DMS79 (cell line): ENCODE measurements around the gene SRGAP3.

Experiments
- DNase-seq: peaks from one replicate; lab custom pipeline; 2025; lab: John Stamatoyannopoulos, UW

The SRGAP3 gene

DNA sequence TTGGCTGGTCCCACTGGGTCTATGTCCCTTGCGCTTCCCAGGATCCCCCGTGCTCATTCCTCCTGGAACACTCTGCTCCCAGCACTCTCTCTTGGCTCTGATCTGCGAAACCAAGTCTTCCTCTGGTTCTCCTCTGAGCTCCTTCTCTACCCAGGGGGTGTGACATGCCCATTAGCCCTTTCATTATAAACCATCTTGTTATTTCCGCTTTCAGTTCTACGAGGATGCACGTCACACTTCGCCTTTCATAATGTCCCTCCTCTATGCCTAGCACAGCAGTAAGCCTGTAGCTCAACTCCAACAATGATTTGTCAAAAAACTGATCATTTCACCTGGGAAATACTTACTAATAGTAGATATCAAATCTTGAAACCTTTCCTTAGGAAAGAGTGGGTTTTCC lies 234.2 kb downstream of the SRGAP3 start:
- DNase-seq = no peak

DNA sequence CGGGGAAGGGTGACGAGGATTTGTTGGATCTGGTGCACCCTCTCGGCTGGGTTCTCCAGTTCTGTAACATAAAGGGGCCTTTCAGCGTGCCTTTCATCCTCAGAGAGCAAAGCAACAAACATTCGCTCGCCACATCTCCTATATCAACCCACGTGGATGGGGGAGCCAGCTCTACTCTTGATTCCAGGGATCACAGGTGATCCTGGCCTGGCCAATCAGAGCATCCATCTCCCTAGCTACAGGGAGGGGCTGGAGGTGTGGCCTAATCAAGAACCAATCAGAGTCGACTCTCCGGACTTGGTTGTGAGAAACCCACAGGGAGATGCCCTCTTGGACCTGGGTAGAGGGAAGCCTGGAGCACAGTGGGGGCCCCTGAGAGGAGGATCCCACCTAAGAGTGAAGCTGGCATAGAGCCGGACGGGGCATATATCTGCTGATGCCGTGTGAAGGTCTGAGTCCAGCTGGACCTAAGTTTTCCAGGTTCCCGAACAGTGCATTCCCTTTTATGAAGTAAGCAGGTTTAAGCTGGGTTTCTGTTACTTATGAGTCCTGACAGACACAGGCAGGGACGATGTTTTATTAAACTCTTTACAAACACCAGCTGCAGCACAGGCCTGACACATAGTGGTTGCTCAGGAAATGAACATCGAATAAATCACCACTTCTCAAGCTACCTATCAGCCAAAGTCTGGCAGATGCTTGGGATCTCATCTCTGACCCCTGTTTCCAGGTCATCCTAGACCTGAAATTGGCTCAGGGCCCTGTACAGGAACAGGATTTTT lies 235.5 kb downstream of the SRGAP3 start:
- DNase-seq = no peak

DNA sequence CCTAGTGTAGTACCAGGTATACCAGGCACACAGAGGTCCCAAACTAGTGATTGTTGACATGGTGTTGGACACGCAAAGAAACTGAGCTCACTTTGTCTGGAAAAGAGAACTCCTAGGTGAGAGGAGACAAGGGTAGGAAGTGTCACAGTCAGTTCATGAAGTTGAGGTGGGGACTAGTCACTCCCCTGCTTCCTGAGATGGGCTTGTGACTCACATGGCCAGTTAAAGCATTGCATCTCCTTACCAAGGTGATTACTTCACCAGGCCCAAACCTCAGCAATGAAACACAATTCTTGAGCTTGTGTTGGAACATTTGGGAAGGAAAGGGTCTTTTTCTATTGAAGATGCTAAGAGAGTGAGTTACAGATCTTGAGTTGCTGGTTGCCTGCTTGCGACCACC lies 236.9 kb downstream of the SRGAP3 start:
- no peak for DNase-seq

DNA sequence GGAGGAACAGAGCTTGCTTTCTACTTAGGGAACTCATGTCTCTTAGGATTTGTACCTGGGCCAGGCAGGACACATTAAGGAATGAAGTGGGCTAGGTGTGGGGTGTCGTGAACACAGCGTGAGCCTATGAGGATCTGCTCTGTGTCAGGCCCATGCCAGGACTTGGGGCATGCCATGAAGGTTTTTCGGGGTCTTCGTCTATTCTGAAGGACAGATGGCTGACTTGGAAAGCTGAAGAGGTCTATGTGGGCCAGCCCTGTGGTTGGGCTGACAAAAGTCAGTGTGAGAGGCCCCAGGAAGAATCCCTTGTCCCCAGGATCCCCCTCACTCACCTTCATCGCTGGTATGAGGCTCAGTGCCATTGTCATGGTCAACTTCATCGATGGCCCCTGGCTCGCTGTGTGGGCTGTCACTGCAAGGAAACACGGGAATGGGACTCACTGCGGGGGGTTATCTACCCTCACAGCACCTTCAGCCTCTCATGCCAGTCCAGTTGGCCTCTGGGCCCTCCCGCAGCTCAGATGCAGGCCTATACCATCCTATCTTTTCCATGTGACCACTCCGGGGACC lies 239.4 kb downstream of the SRGAP3 start:
- no peak for DNase-seq

DNA sequence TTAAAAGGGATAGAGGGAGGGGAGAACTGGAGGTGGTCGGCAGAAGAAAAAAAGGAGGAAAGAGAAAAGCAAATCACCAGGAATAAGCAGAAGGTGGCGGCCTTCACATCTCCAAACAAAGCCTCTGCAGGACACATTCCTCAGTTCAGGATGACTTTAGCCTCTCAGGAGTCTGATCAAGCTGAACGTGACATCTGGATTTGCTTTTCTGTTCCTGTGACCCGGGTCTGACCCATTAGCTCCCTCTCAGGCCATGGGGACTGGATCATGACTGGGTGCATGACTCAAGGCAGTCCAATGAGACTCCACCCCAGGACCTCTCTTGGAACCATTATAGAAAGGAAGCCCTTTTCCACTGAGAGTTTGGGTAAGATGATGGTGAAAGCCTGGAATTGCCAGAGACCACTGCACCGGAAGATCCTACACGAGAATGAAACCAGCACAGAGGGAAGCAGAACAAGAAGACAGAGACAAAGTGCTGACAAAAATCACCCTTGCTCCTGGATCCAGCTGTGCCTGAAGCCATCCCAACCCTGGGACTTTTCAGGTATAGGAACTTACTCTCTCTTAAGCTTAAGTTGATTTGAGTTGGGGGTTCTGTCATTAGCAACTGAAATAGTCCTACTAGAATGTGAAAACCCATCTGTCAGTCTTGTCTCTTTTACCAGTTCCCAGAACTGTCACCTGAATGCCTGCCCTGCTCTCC lies 240.7 kb downstream of the SRGAP3 start:
- DNase-seq = no peak

DNA sequence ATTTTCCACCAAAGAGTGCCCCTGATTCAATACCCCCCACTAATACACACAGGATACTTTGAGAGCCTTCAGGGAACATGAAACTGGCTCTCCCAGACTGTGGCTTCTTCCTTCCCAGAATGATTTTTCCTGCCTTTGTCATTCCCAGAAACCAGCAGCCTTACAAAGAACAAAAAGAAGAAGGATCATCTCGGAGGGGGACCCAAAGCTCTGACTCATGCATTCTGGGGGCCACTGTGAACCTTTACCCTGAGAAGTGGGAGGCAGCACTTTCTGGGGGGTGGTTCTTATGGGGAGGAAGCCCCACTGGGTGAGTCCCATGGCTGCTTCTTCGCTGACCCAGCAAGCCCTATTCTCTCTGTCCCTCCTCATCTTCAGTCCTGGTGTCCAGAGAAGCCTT lies 241.5 kb downstream of the SRGAP3 start:
- DNase-seq = no peak

DNA sequence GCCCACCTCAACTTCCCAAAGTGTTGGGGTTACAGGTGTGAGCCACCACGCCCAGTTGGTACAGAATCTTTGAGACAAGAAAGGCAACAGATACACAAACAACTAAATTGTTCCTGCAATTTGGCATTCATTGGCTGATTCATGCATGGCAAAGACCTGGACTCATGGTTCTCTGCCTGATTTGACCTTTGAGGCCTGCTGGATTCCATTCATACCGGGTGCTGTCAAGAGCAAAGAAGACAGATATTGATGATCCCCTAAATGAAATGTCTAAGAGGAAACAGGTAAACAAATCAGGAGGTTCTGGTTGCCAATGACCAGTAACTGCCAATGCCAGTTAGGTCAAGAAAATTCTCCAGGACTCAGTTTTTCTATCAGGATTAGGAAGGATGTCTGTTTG lies 242.2 kb downstream of the SRGAP3 start:
- DNase-seq = no peak

DNA sequence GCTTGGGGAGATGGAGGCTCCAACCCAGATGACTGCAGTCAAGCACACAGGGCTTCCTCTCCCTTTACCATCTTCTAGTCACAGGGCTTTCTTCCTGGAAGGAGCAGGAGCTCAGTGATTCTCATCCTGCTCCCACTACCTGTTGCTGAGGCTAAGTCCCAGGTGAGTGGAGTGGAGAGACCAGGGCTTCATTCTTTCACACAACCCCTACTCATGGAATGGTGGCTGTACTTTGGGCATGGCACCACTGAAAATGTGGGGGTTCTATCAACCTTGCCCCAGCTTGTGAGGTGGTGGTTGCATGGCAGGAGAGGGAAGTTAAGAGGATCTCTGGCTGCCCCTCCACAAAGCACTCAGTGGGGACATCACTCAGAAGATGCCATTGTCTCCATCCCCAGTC lies 249.4 kb downstream of the SRGAP3 start:
- DNase-seq = no peak

DNA sequence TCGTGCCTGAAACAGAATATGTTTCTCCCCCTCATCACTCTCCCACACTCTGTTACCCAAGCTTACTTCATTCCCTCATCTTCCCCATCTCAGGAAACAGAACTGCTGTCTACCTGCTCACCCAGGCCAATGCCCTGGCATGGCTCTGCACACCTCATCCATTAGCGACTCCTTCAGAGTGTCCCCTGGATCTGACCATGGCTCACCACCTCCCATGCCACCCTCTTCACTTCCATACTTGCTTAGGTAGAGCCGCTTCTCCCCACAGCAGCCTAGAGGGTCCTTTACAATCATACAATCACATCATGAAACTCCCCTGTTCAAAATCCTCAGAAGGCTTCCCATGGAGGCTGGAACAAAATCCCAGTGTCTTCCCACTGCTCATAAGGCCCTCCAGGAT lies 252.3 kb downstream of the SRGAP3 start:
- DNase-seq = no peak

DNA sequence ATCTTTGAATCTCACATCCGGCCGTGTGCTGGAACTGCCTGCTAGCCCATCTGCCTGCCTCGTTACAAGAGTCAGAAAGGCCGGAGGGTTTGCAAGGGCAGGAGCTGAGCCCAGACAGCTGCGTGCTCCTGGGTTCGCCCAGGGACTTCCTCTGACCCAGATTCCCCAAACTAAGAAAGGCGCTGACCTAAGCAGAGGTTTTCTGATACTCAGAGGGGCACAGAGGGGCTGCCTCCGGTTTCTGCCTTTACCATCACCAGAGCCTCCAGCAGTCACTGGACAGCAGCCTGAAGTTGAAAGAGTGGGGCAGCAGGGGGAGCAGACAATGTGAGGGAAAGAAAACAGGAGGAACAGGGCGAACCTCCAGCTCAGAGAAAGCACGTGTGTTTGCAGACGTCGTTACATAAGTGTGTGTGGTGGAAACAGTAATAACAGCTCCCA lies 252.7 kb downstream of the SRGAP3 start:
- DNase-seq = no peak

DNA sequence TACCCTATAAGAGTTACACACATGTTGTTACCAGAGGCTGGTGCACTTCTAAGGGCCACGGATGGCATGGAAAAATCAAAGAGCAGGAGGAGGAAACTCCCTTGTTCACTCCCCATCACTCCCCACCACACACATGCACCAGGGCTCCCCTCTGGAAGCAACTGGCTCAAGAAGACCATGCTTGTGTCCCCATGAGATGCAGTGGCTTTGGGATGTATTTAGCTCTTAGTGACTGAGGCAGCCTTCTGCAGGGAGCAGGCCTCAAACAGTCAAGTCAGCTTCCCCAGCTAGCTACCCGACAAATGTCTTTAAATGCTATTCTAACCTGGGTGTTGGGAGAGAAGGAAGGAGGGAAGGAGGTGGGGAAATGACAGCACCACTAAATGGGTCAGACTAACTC lies 253.2 kb downstream of the SRGAP3 start:
- DNase-seq = no peak

DNA sequence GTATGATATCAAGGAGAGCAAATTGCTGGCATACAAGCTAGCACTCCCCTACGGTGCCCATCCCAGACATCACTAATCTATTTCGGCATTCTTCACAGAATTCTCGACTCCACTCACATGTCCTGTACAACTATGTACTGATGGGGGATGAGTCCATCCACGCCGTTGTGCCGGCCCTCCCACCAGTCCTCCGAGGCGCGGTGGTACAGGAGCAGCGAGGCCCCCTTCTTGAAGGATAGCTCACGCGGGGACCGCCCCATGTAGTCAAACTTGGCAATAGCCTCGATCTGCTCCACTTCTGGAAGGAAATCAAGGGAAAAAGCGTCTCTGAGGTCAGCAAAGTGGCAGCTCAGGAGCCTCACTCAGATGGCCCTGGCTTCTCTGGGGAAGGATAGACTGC lies 255.2 kb downstream of the SRGAP3 start:
- DNase-seq = no peak

DNA sequence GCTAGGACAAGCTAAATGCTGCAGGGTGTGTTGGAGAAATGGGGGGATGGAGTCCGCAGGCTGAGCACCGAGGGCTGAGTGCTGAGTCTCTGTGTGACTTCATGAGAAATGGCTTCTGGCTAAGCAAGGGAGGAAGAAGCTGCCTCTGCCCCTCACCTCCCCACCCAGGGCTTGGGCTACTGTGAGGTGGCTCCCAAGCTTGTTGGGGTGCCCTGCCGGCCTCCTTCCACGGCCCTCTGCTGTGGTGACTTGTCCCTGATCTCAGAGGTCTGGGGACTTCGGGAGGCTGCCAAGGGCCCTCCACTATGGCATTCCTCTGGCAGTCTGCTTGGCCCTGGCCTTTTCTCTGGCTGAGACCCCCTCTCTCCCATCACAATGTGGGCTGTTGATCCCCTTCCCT lies 256.1 kb downstream of the SRGAP3 start:
- DNase-seq = no peak

DNA sequence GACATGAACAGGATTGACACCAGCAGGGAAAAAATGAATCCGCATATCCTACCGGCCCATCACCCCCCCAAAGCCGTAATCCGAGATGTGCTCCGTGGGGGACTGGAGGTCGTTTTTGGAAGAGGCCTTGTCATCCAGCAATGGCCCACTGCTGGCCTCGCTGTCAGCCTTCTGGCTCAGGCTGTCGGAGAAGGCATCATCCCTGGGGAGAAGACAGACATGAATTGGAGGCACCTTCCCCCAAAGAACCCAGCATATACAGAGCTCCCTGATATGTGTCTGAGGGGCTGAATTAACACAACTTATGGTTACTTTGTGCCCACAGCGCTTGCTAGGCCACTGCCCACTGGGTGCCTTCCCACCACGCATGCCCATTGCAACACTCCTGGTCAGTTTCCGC lies 256.6 kb downstream of the SRGAP3 start:
- DNase-seq = no peak

DNA sequence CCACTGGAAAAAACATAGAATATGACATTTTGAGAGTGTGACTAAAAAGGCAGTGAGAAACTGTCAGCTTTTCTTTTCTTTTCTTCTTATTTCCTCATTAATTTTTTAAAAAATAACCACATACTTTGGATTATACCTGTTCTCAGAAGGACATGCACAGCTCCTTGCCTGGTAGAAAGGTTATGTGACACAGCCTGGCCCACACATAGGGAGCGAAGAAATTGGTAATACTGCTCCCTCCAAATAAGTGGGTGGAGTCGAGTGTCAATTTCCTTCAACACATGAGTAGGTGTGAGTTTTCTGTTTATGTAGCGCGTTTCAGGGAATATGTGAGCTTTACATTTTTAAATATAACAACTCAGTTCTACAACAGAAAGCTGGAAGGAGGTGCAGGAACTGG lies 257.2 kb downstream of the SRGAP3 start:
- DNase-seq = no peak

DNA sequence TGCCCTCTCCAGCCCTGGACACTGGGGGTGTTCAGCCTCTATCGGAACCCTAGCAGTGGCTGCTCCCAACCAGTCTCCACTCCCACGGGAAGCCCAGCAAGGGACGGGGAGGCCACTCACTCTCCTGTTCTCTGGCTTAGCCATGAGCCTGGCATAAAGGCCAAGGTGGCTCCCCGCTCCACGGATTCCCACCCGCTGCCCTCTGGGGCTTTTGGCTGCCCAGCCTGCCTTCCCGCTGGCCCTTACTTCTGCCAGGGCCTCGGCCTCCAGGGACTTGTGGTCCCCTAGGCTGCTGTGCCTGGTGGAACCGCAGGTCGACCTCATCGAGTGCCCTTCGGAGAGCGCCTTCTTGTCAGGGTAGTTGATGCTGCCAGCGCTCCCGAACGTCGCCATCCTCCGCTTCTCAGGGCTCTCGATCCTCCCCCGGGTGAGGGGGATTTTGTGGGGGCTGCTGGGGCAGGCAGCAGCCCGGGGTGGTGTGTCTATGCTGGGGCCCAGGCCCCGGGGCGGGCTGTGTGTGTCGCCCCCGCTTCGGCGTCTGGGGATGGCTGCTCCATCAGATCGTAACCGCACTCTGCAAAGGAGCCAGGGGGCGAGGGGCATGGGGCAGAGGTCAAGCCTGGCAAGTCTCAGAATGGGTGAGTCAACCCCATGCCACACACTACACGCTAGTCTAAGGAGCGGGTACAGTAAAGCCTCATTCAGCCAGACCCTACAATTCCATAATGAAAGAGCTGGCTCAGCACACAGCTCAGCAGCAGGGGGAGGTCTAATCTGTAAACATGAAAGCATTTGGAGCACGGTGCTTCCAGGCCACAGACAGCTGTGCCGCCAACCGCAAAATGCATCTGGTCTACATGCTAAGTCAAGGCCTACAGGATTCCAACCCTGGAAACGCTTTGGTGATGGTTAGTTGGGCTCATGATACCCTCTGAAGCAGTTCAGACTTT lies 258.9 kb downstream of the SRGAP3 start:
- peak; percentile 76 for DNase-seq

DNA sequence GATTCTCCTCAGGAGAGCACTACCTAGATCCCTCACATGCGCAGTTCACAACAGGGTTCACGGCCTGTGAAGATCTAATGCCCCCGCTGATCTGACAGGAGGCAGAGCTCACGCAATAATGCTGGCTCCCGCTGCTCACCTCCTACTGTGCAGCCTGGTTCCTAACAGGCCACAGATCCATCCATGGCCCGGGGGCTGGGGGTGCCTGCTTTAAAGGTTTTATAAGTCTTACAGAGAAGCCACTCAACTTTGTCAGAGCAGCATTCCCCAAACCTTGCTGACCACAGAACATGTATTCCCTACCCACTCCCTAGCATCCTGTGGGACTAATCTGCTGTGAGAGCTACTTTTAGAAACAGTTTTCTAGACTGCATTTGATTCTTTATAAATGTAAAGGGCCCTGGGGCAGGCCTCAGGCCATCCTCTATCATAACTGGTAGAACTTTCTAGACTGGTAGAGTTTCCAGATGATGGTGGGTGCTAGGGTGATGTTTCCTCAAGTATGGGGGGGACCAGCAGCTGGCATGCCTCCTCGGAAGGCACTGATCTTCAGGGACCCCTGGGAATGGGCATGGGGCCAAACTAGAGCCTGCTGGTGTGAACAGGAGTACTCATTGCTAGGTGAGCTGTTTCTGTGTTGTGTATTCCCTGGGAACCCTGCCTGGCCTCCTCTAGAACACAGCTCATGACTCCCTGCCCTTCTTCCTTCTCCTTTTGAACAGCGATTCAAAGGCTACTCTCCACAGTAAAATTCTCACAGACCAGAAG lies 260.5 kb downstream of the SRGAP3 start:
- DNase-seq = no peak

DNA sequence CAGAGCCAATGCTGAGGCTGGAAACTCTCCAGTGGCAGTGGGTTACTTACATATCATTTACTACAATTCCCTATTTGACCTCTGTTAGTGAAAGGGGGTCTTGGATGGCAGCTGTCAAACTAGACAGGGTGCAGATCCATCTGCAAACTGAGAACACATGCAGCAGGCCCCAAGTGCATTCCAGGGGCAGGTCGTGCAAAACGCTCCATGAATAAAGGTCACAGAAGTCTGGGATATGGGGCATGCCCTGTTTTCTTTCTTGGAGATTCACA lies 261.1 kb downstream of the SRGAP3 start:
- DNase-seq = no peak

DNA sequence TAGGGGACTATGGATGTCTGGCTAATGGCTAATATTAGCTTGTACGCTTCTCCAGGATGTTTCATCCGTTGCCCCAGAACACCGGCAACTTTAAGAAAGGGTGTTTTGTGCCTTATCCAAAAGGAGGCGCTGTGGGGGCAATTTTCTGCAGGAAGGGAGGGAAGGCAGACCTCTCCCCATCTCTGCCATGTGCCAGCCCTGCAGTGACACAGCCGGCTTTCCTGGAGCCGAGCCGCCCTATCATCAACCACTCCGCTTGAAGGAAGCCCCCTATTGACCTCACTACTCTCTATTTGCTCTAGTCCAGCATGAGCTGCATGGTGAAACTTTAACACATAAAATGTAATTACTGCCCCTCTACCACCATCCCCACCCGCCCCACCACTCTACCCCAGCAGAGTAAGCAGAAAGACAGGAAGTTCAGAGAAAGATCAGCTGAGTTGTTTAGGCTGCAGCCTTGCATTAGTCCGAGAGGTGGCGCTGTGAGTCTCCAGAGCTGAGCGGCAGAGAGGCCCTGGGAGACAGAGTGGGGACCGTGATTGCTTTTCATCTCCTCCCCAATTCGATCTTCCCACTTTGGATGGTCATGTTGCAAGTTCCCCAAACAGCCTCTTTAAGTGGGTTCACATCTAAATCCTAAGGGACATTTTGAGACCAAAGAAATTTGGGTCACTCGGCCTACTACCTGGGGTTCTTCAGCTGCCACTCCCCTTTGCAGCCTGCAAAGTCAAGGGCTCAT lies 261.6 kb downstream of the SRGAP3 start:
- no peak for DNase-seq

DNA sequence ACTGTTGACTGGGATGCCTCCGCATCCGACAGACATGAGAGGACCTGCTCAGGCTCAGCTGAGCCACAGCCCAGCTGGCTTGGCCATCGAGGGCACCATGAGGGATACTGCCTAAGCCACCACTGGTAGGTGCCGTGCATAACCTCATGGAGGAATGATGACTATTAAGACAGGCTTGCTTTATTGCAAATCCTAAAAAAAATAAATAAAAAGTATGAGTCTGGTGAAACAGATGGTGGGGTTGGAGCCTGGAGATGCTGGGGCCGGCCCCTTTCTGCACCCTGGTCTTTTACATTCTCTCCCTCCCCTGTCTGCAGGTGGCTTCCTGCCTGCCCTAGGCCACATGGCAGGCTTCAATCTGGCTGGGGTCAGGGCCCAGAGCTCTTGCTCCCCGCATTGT lies 262.2 kb downstream of the SRGAP3 start:
- DNase-seq = no peak

DNA sequence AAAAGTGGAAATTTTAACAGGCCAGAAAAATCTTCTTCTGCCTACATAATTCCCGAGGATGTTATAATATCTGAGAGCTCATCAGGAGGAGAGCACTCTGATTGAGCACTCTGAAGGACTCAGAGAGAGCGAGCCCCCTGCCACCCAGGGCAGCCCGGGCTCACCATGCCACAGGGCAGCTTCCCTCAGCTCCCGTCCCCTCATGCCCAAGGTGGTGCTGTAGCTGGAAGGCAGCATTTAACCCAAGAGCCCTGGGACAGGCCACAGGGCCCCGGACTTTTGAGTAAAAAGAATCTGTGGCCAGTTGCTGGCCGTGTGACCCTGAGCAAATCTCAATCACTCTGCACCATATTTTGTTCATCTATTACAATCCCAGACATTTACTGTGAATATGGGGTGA lies 262.7 kb downstream of the SRGAP3 start:
- DNase-seq = no peak
